ENCODE results near the gene TBC1D4. TPM values are rescaled to one million over a fixed set of nuclear protein-coding genes. Genes with fewer than 3 reads are reported as not detected.

TBC1D4 gene
- total and polyA plus RNA-seq, 2 donors from 2014 or later, result 14.7 to 51.8 TPM

DNA sequence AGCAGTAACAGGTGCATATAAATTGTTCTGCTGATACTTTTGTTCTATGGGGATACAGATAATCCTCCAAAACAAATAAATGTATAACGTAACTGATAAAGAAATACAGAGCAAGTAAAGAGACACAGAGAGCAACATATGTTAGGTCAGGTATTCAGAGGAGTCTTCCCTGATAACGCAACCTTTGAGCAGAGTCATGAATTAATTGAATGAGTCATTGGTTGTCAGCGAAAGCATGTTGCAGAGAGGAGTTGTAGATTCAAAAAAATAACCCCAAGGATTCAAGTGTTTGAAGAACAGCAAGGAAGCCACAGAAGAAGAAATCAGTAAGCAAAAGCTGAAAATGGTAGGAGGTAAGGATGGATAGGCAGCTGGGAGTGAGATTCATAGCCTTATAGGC, 245.2 kb downstream of the TBC1D4 start:
- H3K9ac ChIP-seq (ENCODE audit: low read length in 3 of 3), result no peak overlapping the region
- TF ChIP-seq, protein P1, sequence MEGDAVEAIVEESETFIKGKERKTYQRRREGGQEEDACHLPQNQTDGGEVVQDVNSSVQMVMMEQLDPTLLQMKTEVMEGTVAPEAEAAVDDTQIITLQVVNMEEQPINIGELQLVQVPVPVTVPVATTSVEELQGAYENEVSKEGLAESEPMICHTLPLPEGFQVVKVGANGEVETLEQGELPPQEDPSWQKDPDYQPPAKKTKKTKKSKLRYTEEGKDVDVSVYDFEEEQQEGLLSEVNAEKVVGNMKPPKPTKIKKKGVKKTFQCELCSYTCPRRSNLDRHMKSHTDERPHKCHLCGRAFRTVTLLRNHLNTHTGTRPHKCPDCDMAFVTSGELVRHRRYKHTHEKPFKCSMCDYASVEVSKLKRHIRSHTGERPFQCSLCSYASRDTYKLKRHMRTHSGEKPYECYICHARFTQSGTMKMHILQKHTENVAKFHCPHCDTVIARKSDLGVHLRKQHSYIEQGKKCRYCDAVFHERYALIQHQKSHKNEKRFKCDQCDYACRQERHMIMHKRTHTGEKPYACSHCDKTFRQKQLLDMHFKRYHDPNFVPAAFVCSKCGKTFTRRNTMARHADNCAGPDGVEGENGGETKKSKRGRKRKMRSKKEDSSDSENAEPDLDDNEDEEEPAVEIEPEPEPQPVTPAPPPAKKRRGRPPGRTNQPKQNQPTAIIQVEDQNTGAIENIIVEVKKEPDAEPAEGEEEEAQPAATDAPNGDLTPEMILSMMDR (IDR thresholded peaks at IDR 0.05; ENCODE audit: borderline replicate concordance, extremely low read depth, insufficient read depth), result no peak
- H3K4me1 ChIP-seq (ENCODE audit: control insufficient read depth in 2 of 3, insufficient read depth in 2 of 3, low read depth in 1 of 3, low read length in 3 of 3), result no peaks in the 10 kb centered on the region
- no peaks in the 10 kb centered on the region for H3K9me3 ChIP-seq (ENCODE audit: control insufficient read depth in 2 of 3, insufficient read depth in 1 of 3, low read length in 3 of 3)
- no peaks in the 10 kb centered on the region for H3K36me3 ChIP-seq (ENCODE audit: control insufficient read depth in 2 of 3, insufficient read depth in 3 of 3, low read length in 3 of 3)
- FAIRE-seq (no peak), DNase-seq (no peak)
- no peak overlapping the region for H3K4me3 ChIP-seq (ENCODE audit: low read length in 3 of 3)
- H3K27me3 ChIP-seq (ENCODE audit: control insufficient read depth, insufficient read depth, low read length), result no peaks in the 10 kb centered on the region
- intact Hi-C loops (cut with DNase I), result no loop called here
- H3K27ac ChIP-seq (ENCODE audit: low read depth in 2 of 2, low read length in 2 of 2), result no peak overlapping the region

Other genes starting within 250 kb of the TBC1D4 start
- gene COMMD6, start 55.7 kb upstream of the TBC1D4 start, total RNA-seq, result 148 TPM
- gene COMMD6, start 55.7 kb upstream of the TBC1D4 start, polyA plus RNA-seq (ENCODE audit: insufficient read depth, low read depth, low replicate concordance), result 438 TPM
- 26.0 TPM for gene UCHL3, start 67.6 kb upstream of the TBC1D4 start, total RNA-seq
- gene UCHL3, start 67.6 kb upstream of the TBC1D4 start, polyA plus RNA-seq (ENCODE audit: insufficient read depth, low read depth, low replicate concordance), result 65.0 TPM
- 138 TPM for gene LMO7, start 154.2 kb upstream of the TBC1D4 start, total RNA-seq
- gene LMO7, start 154.2 kb upstream of the TBC1D4 start, polyA plus RNA-seq (ENCODE audit: insufficient read depth, low read depth, low replicate concordance), result 44.0 TPM